HG02852 (cell line): Measurements from ENCODE around the gene DYNAP.

Experiments used
- ATAC-seq: cut with Tn5 transposase; IDR thresholded peaks from one replicate; pipeline ENCODE4 v1.9.1; 2021; ENCODE audit warnings: mild to moderate bottlenecking, moderate library complexity; ENCODE audit not compliant: unreplicated experiment

DYNAP gene

DNA sequence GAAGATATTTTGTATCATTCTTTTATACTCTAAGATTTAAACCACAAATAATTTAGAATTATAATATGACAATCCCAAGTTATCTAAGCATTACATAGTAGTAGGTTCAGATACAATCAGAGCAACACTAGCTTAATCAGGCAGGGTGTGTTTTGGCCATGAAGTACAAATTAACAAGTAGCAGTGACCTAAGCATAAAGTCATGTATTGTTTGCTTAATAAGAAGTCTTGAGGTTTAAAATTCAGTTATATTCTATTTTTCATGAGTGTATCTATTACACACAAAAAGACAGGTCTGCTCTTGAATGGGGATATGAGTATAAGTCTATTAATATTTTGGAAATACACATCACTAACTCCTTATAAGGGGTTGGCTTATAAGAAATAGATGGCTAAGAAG is 39.9 kb downstream of the DYNAP start:
- no peak for ATAC-seq

- no peak for ATAC-seq
These were observed 45.2 kb downstream of the DYNAP start for GRCh38 chr18:54636217-54636616.

DNA sequence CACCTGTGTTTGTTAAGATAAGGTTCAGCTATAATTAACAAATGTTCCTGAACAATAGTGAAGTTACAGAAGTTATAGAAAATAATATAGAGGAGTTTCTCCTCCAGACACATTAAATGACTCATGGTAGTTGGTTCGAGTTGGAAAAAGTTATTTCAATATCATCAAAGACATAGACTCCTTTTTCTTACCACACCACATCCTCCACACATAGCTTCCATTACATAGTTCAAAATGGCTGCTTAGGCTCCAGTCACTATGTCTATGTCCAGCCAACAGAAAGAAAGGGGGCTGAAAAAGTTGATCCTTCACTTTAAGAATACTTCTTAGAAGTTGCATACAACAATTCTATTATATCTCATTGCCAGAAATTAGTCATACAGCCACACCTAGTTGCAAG is 50.7 kb downstream of the DYNAP start:
- no peak for ATAC-seq

DNA sequence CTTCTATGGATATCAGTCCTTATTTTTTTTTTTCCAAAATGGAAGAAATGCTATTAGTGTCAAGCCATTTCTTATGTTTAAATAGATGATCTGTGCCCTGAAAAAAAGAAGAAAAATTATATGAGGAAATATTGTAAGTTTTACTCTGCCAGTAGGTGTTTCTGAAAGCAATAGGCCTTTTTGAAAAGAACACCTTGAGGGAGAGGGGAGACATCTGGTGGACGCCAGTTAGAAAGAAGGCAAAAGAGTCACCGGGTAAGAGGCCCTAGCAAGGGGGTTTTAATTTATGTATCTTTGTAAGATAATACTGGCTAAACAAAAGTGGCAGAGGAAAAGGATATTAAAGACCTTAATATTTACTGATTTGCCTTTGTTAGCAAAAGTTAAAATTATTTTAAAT is 56.1 kb downstream of the DYNAP start:
- ATAC-seq: no peak
